ENCODE measurements around the gene DRAP1. TPM values are rescaled to one million over a fixed set of nuclear protein-coding genes. Genes with fewer than 3 reads are reported as not detected.

DRAP1 gene
- total and polyA plus RNA-seq, 2 experiments from 2014 or later = 121 to 294 TPM

DNA sequence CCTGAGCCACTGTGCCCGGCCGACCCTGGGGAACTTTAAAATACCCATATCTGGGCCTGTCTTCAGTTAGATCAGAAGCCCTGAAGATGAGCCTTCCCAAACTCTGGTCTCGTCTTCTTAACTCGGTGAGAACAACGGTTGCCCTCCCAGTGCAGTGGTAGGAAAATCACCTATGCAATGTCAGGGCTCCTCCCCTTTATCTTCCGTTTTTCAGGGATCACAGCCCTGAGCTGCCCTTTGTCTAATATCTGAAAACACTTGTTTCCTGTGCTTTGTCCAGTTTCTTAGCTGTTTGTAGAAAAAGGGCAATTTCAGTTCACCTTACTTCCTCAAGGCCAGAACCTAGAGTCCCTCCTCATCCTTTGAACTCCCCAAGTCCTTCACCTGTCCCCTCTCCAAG is 9.4 kb downstream of the DRAP1 start:
- no peak overlapping the region for H3K27ac Mint-ChIP-seq

More for the DNA sequence above, 9.4 kb downstream of the DRAP1 start:
- H3K4me1 ChIP-seq (ENCODE audit: insufficient read depth) = peaks cover 7% of the 10 kb centered on the region
- Mint-ChIP-seq H3K36me3 (ENCODE audit: low read depth) (no peaks in the 10 kb centered on the region), H3K4me3 (no peak overlapping the region), H3K9me3 (no peaks in the 10 kb centered on the region), H3K4me1 (peaks cover 23% of the 10 kb centered on the region), H3K27me3 (ENCODE audit: insufficient read depth, low read depth, poor library complexity) (peaks cover 6% of the 10 kb centered on the region)
- H3K4me2 ChIP-seq = no peak overlapping the region
- TF ChIP-seq EZH2 (IDR thresholded peaks at IDR 0.05; ENCODE audit: low read depth, unreplicated experiment) (no peak), EZH2phosphoT487 (IDR thresholded peaks at IDR 0.05; ENCODE audit: unreplicated experiment) (no peak), ZNF114 (CRISPR knock-in tag; IDR thresholded peaks at IDR 0.05) (no peak), POLR2AphosphoS5 (IDR thresholded peaks at IDR 0.05; ENCODE audit: low read depth) (no peak), NANOG (IDR thresholded peaks at IDR 0.05; ENCODE audit: borderline replicate concordance) (no peak), CREB1 (CRISPR knock-in tag; IDR thresholded peaks at IDR 0.05; ENCODE audit: low read depth) (no peak), ZNF331 (CRISPR knock-in tag; IDR thresholded peaks at IDR 0.05; ENCODE audit: low read depth) (no peak), JUNB (IDR thresholded peaks at IDR 0.05; ENCODE audit: unreplicated experiment) (no peak), STAT1 (IDR thresholded peaks at IDR 0.05; ENCODE audit: unreplicated experiment) (no peak)
- TF ChIP-seq, protein P1, sequence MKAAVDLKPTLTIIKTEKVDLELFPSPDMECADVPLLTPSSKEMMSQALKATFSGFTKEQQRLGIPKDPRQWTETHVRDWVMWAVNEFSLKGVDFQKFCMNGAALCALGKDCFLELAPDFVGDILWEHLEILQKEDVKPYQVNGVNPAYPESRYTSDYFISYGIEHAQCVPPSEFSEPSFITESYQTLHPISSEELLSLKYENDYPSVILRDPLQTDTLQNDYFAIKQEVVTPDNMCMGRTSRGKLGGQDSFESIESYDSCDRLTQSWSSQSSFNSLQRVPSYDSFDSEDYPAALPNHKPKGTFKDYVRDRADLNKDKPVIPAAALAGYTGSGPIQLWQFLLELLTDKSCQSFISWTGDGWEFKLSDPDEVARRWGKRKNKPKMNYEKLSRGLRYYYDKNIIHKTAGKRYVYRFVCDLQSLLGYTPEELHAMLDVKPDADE (IDR thresholded peaks at IDR 0.05) = no peak
- TF ChIP-seq, protein P2, sequence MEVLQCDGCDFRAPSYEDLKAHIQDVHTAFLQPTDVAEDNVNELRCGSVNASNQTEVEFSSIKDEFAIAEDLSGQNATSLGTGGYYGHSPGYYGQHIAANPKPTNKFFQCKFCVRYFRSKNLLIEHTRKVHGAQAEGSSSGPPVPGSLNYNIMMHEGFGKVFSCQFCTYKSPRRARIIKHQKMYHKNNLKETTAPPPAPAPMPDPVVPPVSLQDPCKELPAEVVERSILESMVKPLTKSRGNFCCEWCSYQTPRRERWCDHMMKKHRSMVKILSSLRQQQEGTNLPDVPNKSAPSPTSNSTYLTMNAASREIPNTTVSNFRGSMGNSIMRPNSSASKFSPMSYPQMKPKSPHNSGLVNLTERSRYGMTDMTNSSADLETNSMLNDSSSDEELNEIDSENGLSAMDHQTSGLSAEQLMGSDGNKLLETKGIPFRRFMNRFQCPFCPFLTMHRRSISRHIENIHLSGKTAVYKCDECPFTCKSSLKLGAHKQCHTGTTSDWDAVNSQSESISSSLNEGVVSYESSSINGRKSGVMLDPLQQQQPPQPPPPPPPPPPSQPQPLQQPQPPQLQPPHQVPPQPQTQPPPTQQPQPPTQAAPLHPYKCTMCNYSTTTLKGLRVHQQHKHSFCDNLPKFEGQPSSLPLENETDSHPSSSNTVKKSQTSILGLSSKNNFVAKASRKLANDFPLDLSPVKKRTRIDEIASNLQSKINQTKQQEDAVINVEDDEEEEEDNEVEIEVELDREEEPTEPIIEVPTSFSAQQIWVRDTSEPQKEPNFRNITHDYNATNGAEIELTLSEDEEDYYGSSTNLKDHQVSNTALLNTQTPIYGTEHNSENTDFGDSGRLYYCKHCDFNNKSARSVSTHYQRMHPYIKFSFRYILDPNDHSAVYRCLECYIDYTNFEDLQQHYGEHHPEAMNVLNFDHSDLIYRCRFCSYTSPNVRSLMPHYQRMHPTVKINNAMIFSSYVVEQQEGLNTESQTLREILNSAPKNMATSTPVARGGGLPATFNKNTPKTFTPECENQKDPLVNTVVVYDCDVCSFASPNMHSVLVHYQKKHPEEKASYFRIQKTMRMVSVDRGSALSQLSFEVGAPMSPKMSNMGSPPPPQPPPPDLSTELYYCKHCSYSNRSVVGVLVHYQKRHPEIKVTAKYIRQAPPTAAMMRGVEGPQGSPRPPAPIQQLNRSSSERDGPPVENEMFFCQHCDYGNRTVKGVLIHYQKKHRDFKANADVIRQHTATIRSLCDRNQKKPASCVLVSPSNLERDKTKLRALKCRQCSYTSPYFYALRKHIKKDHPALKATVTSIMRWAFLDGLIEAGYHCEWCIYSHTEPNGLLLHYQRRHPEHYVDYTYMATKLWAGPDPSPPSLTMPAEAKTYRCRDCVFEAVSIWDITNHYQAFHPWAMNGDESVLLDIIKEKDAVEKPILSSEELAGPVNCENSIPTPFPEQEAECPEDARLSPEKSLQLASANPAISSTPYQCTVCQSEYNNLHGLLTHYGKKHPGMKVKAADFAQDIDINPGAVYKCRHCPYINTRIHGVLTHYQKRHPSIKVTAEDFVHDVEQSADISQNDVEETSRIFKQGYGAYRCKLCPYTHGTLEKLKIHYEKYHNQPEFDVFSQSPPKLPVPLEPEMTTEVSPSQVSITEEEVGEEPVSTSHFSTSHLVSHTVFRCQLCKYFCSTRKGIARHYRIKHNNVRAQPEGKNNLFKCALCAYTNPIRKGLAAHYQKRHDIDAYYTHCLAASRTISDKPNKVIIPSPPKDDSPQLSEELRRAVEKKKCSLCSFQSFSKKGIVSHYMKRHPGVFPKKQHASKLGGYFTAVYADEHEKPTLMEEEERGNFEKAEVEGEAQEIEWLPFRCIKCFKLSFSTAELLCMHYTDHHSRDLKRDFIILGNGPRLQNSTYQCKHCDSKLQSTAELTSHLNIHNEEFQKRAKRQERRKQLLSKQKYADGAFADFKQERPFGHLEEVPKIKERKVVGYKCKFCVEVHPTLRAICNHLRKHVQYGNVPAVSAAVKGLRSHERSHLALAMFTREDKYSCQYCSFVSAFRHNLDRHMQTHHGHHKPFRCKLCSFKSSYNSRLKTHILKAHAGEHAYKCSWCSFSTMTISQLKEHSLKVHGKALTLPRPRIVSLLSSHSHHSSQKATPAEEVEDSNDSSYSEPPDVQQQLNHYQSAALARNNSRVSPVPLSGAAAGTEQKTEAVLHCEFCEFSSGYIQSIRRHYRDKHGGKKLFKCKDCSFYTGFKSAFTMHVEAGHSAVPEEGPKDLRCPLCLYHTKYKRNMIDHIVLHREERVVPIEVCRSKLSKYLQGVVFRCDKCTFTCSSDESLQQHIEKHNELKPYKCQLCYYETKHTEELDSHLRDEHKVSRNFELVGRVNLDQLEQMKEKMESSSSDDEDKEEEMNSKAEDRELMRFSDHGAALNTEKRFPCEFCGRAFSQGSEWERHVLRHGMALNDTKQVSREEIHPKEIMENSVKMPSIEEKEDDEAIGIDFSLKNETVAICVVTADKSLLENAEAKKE (CRISPR knock-in tag; IDR thresholded peaks at IDR 0.05) = no peak
- TF ChIP-seq, protein P3, sequence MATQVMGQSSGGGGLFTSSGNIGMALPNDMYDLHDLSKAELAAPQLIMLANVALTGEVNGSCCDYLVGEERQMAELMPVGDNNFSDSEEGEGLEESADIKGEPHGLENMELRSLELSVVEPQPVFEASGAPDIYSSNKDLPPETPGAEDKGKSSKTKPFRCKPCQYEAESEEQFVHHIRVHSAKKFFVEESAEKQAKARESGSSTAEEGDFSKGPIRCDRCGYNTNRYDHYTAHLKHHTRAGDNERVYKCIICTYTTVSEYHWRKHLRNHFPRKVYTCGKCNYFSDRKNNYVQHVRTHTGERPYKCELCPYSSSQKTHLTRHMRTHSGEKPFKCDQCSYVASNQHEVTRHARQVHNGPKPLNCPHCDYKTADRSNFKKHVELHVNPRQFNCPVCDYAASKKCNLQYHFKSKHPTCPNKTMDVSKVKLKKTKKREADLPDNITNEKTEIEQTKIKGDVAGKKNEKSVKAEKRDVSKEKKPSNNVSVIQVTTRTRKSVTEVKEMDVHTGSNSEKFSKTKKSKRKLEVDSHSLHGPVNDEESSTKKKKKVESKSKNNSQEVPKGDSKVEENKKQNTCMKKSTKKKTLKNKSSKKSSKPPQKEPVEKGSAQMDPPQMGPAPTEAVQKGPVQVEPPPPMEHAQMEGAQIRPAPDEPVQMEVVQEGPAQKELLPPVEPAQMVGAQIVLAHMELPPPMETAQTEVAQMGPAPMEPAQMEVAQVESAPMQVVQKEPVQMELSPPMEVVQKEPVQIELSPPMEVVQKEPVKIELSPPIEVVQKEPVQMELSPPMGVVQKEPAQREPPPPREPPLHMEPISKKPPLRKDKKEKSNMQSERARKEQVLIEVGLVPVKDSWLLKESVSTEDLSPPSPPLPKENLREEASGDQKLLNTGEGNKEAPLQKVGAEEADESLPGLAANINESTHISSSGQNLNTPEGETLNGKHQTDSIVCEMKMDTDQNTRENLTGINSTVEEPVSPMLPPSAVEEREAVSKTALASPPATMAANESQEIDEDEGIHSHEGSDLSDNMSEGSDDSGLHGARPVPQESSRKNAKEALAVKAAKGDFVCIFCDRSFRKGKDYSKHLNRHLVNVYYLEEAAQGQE (IDR thresholded peaks at IDR 0.05; ENCODE audit: unreplicated experiment) = no peak
- TF ChIP-seq, protein P4, sequence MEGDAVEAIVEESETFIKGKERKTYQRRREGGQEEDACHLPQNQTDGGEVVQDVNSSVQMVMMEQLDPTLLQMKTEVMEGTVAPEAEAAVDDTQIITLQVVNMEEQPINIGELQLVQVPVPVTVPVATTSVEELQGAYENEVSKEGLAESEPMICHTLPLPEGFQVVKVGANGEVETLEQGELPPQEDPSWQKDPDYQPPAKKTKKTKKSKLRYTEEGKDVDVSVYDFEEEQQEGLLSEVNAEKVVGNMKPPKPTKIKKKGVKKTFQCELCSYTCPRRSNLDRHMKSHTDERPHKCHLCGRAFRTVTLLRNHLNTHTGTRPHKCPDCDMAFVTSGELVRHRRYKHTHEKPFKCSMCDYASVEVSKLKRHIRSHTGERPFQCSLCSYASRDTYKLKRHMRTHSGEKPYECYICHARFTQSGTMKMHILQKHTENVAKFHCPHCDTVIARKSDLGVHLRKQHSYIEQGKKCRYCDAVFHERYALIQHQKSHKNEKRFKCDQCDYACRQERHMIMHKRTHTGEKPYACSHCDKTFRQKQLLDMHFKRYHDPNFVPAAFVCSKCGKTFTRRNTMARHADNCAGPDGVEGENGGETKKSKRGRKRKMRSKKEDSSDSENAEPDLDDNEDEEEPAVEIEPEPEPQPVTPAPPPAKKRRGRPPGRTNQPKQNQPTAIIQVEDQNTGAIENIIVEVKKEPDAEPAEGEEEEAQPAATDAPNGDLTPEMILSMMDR (conservative IDR thresholded peaks at IDR 0.05; ENCODE audit: low read depth in 2 of 2) = no peak
- ATAC-seq (no peak), DNase-seq (ENCODE audit: low spot score) (no peak)
- H3K79me2 ChIP-seq (replicated peaks; ENCODE audit: insufficient read depth) = no peaks in the 10 kb centered on the region
- H3K27me3 ChIP-seq (ENCODE audit: insufficient read depth) = no peaks in the 10 kb centered on the region
- H3K9me2 ChIP-seq (ENCODE audit: insufficient read depth) = no peaks in the 10 kb centered on the region
- H3F3A ChIP-seq (replicated peaks; ENCODE audit: low read depth) = 0 out of 2 replicates have a peak, but pooled peaks cover 5% of the 10 kb centered on the region
- no peak overlapping the region for H3K4me3 ChIP-seq
- H3K36me3 ChIP-seq (ENCODE audit: insufficient read depth) = no peaks in the 10 kb centered on the region
- H2AFZ ChIP-seq = peak overlapping the region; percentile 14; the same call in 1 of the 2 replicates
- H4K20me1 ChIP-seq (replicated peaks; ENCODE audit: insufficient read depth) = no peaks in the 10 kb centered on the region
- H3K27ac ChIP-seq (ENCODE audit: low read depth) = 0 out of 2 replicates have a peak overlapping the region, but pooled peaks have one; percentile 63
